Adrenal gland (tissue), 12 donors: ENCODE results near the gene TFB1M. TPM values are rescaled to one million over a fixed set of nuclear protein-coding genes. Genes with fewer than 3 reads are reported as not detected.
A peak's percentile ranks its signal among the peaks of the same experiment; 100 is the strongest.

Source experiments
- DNase-seq, 7 donors: peaks; one replicate each; pipeline ENCODE4 v3.0.0-alpha.2; 2019 to 2020
- H3K27ac ChIP-seq, 5 donors: fragments of 200-600 bp; sonication (generic) in 4 of 5; 1 replicate in 3 of 5; 2 replicates in 2 of 5; pipeline versions ENCODE4 v1.5.1 to v1.8.0; 2016 to 2020; ENCODE audit warnings: mild to moderate bottlenecking in 1 of 5
- H3K27me3 ChIP-seq: fragments of 200-600 bp; 2 replicates; pipeline ENCODE4 v1.8.0; 2021
- H3K36me3 ChIP-seq, 2 donors: fragments of 200-600 bp; replicated peaks in 1 of 2; 1 replicate in 1 of 2; 2 replicates in 1 of 2; pipeline versions ENCODE4 v1.5.1 to v1.8.0; 2018 to 2022
- H3K4me1 ChIP-seq, 2 donors: fragments of 200-600 bp; replicated peaks in 1 of 2; 1 replicate in 1 of 2; 2 replicates in 1 of 2; pipeline versions ENCODE4 v1.5.1 to v1.8.0; 2018 to 2021
- H3K4me3 ChIP-seq, 4 donors: fragments of 200-600 bp; sonication (generic) in 3 of 4; one replicate each; pipeline ENCODE4 v1.5.1; 2016 to 2018
- H3K9me3 ChIP-seq, 3 donors: fragments of 200-600 bp; sonication (generic) in 1 of 3; replicated peaks in 1 of 3; 1 replicate in 2 of 3; 2 replicates in 1 of 3; pipeline versions ENCODE4 v1.5.1 to v1.8.0; 2016 to 2021
- CTCF ChIP-seq, 6 experiments: fragments of 450-650 bp in 4 of 6; fragments of 200-600 bp in 2 of 6; sonication (generic) in 1 of 6; IDR thresholded peaks; 1 replicate in 5 of 6; 2 replicates in 1 of 6; pipeline versions ENCODE4 v1.5.1 to v1.8.0; 2016 to 2021; ENCODE audit warnings: antibody characterized with exemption in 6 of 6, mild to moderate bottlenecking in 2 of 6, moderate library complexity in 1 of 6
- POLR2A ChIP-seq, 2 donors: fragments of 450-650 bp; IDR thresholded peaks; one replicate each; pipeline ENCODE4 v1.6.1; 2017; ENCODE audit warnings: antibody characterized with exemption in 2 of 2, mild to moderate bottlenecking in 2 of 2, moderate library complexity in 1 of 2
- WGBS, 4 donors: extraction: QIAGEN DNeasy Blood & Tissue Kit in 2 of 4; methylation state at CpG; one replicate each; pipeline versions ENCODE4 v1.1.5 to v1.1.7; 2013 to 2017; 5-methylcytosine and 5-hydroxymethylcytosine counted together
- intact Hi-C, 2 donors: fragments of 100-400 bp; cut with DNase I; formaldehyde crosslinking; loops; one replicate each; pipeline versions ENCODE4 v1.14.1 to v1.15.0; 2022 to 2023
- polyA plus RNA-seq, 3 donors: library from polyadenylated mRNA; stranded (reverse); fragments of 200-250 nt in 2 of 3; fragments of 350-450 nt in 1 of 3; fragmentation: Illumina TruSeq in 1 of 3; extraction: RNeasy Lipid Tissue Mini Kit (QIAGEN cat#74804) in 1 of 3; gene quantifications; one replicate each; pipeline ENCODE4 v1.2.3, GENCODE V29; 2013 to 2014
- total RNA-seq, 9 donors: library from RNA; depleted of rRNA in 4 of 9; stranded (reverse); fragments of >200 nt in 4 of 9; fragments of 120-200 nt in 1 of 9; fragmentation: NEBNext Ultra II Directional in 1 of 9; extraction: Animal tissue kit (Norgen Biotek cat#: 25700) in 1 of 9; gene quantifications; one replicate each; pipeline versions ENCODE4 v1.1.0 to v1.2.4, GENCODE V29; 2013 to 2023
- donor health status: healthy with polysubstance abuse.
- donor health status: Bipolar disorder and iron deficiency.
- donor health status: DM: yes; HTN: yes; CAD: no.
- donor health status: DM: no; HTN: no; CAD: no.
- donor health status: DM: no; HTN: no; CAD: no.
- donor health status: DM: yes; HTN: yes; CAD: no.

TFB1M gene
- total and polyA plus RNA-seq, 12 donors = 17.1 to 74.8 (median 49.8) TPM

GRCh38 chr6:155254139-155254538 is 60.1 kb downstream of the TFB1M start:
- no peaks in the 10 kb centered on the region for H3K9me3 ChIP-seq
- peaks cover 11 to 16% of the 10 kb centered on the region in 2 donors for H3K4me1 ChIP-seq
- H3K4me3 ChIP-seq = no peak overlapping the region
- no peaks in the 10 kb centered on the region for H3K27me3 ChIP-seq
- TF ChIP-seq CTCF (IDR thresholded peaks at IDR 0.05) = no peak
- TF ChIP-seq POLR2A (IDR thresholded peaks at IDR 0.05) = no peak
- H3K27ac ChIP-seq = peak overlapping the region in 2 of 5 donors; percentile 67 to 83
- intact Hi-C loops = no loop called here
- DNase-seq = no peak
- peaks cover 0 to 33% of the 10 kb centered on the region in 2 donors for H3K36me3 ChIP-seq
- 93 to 95% (median 93%) methylated on average over 10 of the region's 10 CpGs for WGBS, 4 donors

GRCh38 chr6:155253337-155253736 is 60.9 kb downstream of the TFB1M start:
- DNase-seq = peak; percentile 45 to 81 (median 71)
- peaks cover 0 to 27% of the 10 kb centered on the region in 2 donors for H3K36me3 ChIP-seq
- peaks cover 11 to 16% of the 10 kb centered on the region in 2 donors for H3K4me1 ChIP-seq
- no peaks in the 10 kb centered on the region for H3K9me3 ChIP-seq
- peak overlapping the region; percentile 17 to 83 (median 67) for H3K27ac ChIP-seq
- intact Hi-C loops = no loop called here
- H3K27me3 ChIP-seq = no peaks in the 10 kb centered on the region
- TF ChIP-seq POLR2A (IDR thresholded peaks at IDR 0.05) (peak in 1 of 2 donors; percentile 25), CTCF (IDR thresholded peaks at IDR 0.05) (no peak)
- WGBS, 4 donors = 38 to 41% (median 39%) methylated on average over 1 of the region's 1 CpG
- no peak overlapping the region for H3K4me3 ChIP-seq

- Histone ChIP-seq H3K9me3 (no peaks in the 10 kb centered on the region), H3K27ac (peak overlapping the region in 3 of 5 donors; percentile 30 to 83 (median 67)), H3K4me1 (peaks cover 11 to 16% of the 10 kb centered on the region in 2 donors), H3K36me3 (peaks cover 0 to 19% of the 10 kb centered on the region in 2 donors), H3K4me3 (no peak overlapping the region), H3K27me3 (no peaks in the 10 kb centered on the region)
- intact Hi-C loops = no loop called here
- 95 to 98% (median 96%) methylated on average over 8 of the region's 8 CpGs for WGBS, 4 donors
- no peak for DNase-seq
- TF ChIP-seq POLR2A (IDR thresholded peaks at IDR 0.05) = no peak
- TF ChIP-seq CTCF (IDR thresholded peaks at IDR 0.05) = no peak
These were observed 61.7 kb downstream of the TFB1M start for GRCh38 chr6:155252581-155252980.

- intact Hi-C loops = no loop called here
- Histone ChIP-seq H3K36me3 (peaks cover 0 to 7% of the 10 kb centered on the region in 2 donors), H3K27me3 (no peaks in the 10 kb centered on the region), H3K4me3 (no peak overlapping the region), H3K27ac (no peak overlapping the region), H3K4me1 (peaks cover 11 to 16% of the 10 kb centered on the region in 2 donors), H3K9me3 (no peaks in the 10 kb centered on the region)
- DNase-seq = no peak
- 90 to 97% (median 94%) methylated on average over 10 of the region's 10 CpGs for WGBS, 4 donors
- no peak for TF ChIP-seq POLR2A (IDR thresholded peaks at IDR 0.05)
- TF ChIP-seq CTCF (IDR thresholded peaks at IDR 0.05) = no peak
These were observed 63.4 kb downstream of the TFB1M start for GRCh38 chr6:155250701-155251381.
